Trophoblast cell (in vitro differentiated cells and primary cell): ENCODE data around the gene IFNL4.
"Not testable (repeated sequence)": the region's sequence is repeated elsewhere in the genome, so short reads cannot be mapped to it uniquely, and the experiment has no call there.

ENCODE experiments used
- DNase-seq, 2 donors: peaks; one replicate each; pipeline ENCODE4 v3.0.0-alpha.2; 2016
- H2AFZ ChIP-seq: 2 replicates; pipeline ENCODE4 v1.6.1; 2013; ENCODE audit warnings: low read length, moderate library complexity, mild to moderate bottlenecking; ENCODE audit not compliant: insufficient read depth, poor library complexity
- H2AK5ac ChIP-seq: 2 replicates; pipeline ENCODE4 v1.6.1; 2013; ENCODE audit warnings: mild to moderate bottlenecking, low read length
- H2BK120ac ChIP-seq: 2 replicates; pipeline ENCODE4 v1.6.1; 2013; ENCODE audit warnings: low read length, mild to moderate bottlenecking, moderate library complexity; ENCODE audit not compliant: insufficient read depth, poor library complexity
- H2BK12ac ChIP-seq: 2 replicates; pipeline ENCODE4 v1.6.1; 2013; ENCODE audit warnings: mild to moderate bottlenecking, low read length, moderate library complexity
- H2BK5ac ChIP-seq: 2 replicates; pipeline ENCODE4 v1.6.1; 2013; ENCODE audit warnings: low read length, low read depth, moderate library complexity, mild to moderate bottlenecking; ENCODE audit not compliant: poor library complexity
- H3K14ac ChIP-seq: 2 replicates; pipeline ENCODE4 v1.6.1; 2013; ENCODE audit warnings: mild to moderate bottlenecking, low read length
- H3K18ac ChIP-seq: 2 replicates; pipeline ENCODE4 v1.6.1; 2013; ENCODE audit warnings: mild to moderate bottlenecking, low read length
- H3K23ac ChIP-seq: 2 replicates; pipeline ENCODE4 v1.6.1; 2013; ENCODE audit warnings: low read length
- H3K27ac ChIP-seq: 2 replicates; pipeline ENCODE4 v1.5.1; 2013; ENCODE audit warnings: low read depth, mild to moderate bottlenecking, inconsistent platforms, low read length, moderate library complexity
- H3K27me3 ChIP-seq: 2 replicates; pipeline ENCODE4 v1.6.1; 2013; ENCODE audit warnings: inconsistent platforms, mild to moderate bottlenecking, low read length, moderate library complexity; ENCODE audit not compliant: insufficient read depth
- H3K36me3 ChIP-seq, 2 experiments: 1 replicate in 1 of 2; 2 replicates in 1 of 2; pipeline ENCODE4 v1.6.1; 2013; ENCODE audit warnings: low read length in 2 of 2, mild to moderate bottlenecking in 2 of 2, moderate library complexity in 1 of 2; ENCODE audit not compliant: insufficient read depth in 2 of 2, control insufficient read depth in 1 of 2
- H3K4ac ChIP-seq: 2 replicates; pipeline ENCODE4 v1.6.1; 2013; ENCODE audit warnings: low read depth, mild to moderate bottlenecking, low read length, moderate library complexity
- H3K4me1 ChIP-seq, 2 experiments: 1 replicate in 1 of 2; 2 replicates in 1 of 2; pipeline ENCODE4 v1.6.1; 2013; ENCODE audit warnings: low read length in 2 of 2, mild to moderate bottlenecking in 2 of 2, moderate library complexity in 1 of 2; ENCODE audit not compliant: insufficient read depth in 2 of 2, control insufficient read depth in 1 of 2
- H3K4me2 ChIP-seq: 2 replicates; pipeline ENCODE4 v1.6.1; 2013; ENCODE audit warnings: inconsistent platforms, mild to moderate bottlenecking, low read length, moderate library complexity
- H3K4me3 ChIP-seq: 2 replicates; pipeline ENCODE4 v1.5.1; 2013; ENCODE audit warnings: mild to moderate bottlenecking, low read depth, low read length, inconsistent platforms
- H3K79me1 ChIP-seq: one replicate; pipeline ENCODE4 v1.6.1; 2013; ENCODE audit warnings: low read length
- H3K79me2 ChIP-seq: 2 replicates; pipeline ENCODE4 v1.6.1; 2013; ENCODE audit warnings: low read length, mild to moderate bottlenecking; ENCODE audit not compliant: control insufficient read depth, insufficient read depth, poor library complexity
- H3K9ac ChIP-seq: 2 replicates; pipeline ENCODE4 v1.6.1; 2013; ENCODE audit warnings: mild to moderate bottlenecking, low read length
- H3K9me3 ChIP-seq: 2 replicates; pipeline ENCODE4 v1.6.1; 2013; ENCODE audit warnings: low read depth, mild to moderate bottlenecking, control low read depth, inconsistent platforms, low read length; ENCODE audit not compliant: insufficient read depth
- H4K12ac ChIP-seq: 2 replicates; pipeline ENCODE4 v1.6.1; 2013; ENCODE audit warnings: low read depth, mild to moderate bottlenecking, low read length, moderate library complexity
- H4K8ac ChIP-seq: 2 replicates; pipeline ENCODE4 v1.6.1; 2013; ENCODE audit warnings: low read depth, mild to moderate bottlenecking, low read length, moderate library complexity
- H4K91ac ChIP-seq: one replicate; pipeline ENCODE4 v1.6.1; 2013; ENCODE audit warnings: low read depth, mild to moderate bottlenecking, low read length, moderate library complexity
- WGBS: extraction: QIAGEN DNeasy Blood & Tissue Kit; methylation state at CpG from one replicate; pipeline ENCODE4 v1.1.7; 2013; ENCODE audit warnings: missing lambda C conversion rate; ENCODE audit not compliant: insufficient read length, insufficient coverage; ENCODE audit errors: extremely low coverage; 5-methylcytosine and 5-hydroxymethylcytosine counted together

IFNL4 gene

DNA sequence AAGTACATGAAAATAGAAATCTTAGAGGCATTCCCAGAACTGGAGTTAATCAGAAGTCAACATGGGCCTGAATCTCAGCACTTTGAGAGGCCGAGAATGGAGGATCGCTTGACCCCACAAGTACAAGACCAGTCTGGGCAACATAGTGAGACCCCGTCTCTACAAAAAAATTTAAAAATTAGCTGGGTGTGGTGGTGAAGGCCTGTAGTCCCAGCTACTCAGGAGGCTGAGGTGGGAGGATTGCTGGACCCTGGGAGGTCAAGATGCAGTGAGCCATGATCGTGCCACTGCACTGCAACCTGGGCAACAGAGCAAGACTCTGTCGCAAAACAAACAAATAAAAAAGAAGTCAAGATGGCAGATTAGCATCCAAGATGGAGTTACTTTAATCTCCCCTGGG lies 28.1 kb upstream of the IFNL4 start:
- no peaks in the 10 kb centered on the region for H3K79me1 ChIP-seq

DNA sequence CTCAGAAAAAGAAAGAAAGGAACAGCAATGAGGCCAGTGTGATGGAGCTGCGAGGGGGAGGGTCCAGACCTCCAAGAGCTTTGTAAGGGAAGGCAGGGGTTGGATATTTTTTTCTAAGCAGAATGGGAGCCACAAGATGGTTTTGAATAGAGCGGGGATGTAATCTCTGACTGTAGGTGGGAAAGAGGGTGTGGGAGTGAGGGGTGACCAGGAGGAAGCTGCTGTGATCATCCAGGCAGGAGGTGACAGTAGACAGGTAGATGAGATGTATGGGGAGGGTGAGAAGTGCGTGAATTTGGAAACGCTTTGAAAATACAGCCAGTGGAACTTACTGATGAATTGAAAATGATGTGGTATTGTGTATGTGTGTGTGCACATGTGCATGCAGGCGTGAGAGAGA lies 26.9 kb upstream of the IFNL4 start:
- Histone ChIP-seq H3K9ac (no peak overlapping the region), H3K79me1 (no peaks in the 10 kb centered on the region), H3K79me2 (no peaks in the 10 kb centered on the region), H2AK5ac (no peak overlapping the region), H4K91ac (no peak overlapping the region), H2BK120ac (no peak overlapping the region), H3K23ac (no peak overlapping the region), H3K18ac (no peak overlapping the region), H3K4me1 (no peaks in the 10 kb centered on the region), H3K4me3 (no peak overlapping the region), H2BK5ac (no peak overlapping the region), H3K27me3 (peaks cover 2% of the 10 kb centered on the region), H2BK12ac (no peak overlapping the region), H3K9me3 (no peaks in the 10 kb centered on the region), H3K27ac (no peak overlapping the region), H4K12ac (no peak overlapping the region), H4K8ac (no peak overlapping the region), H3K14ac (no peak overlapping the region), H3K4me2 (no peak overlapping the region), H3K4ac (no peak overlapping the region), H2AFZ (no peak overlapping the region), H3K36me3 (no peaks in the 10 kb centered on the region)
- WGBS: no CpG with 5 or more reads among the region's 5 CpGs
- no peak for DNase-seq

More for the DNA sequence above, 28.1 kb upstream of the IFNL4 start:
- H4K8ac ChIP-seq: no peak overlapping the region
- no peaks in the 10 kb centered on the region for H3K27me3 ChIP-seq
- H3K4ac ChIP-seq: no peak overlapping the region
- no peak overlapping the region for H3K23ac ChIP-seq
- H3K79me2 ChIP-seq: no peaks in the 10 kb centered on the region
- H3K9me3 ChIP-seq: no peaks in the 10 kb centered on the region
- H3K36me3 ChIP-seq: no peaks in the 10 kb centered on the region
- H2AFZ ChIP-seq: no peak overlapping the region
- no peak overlapping the region for H3K9ac ChIP-seq
- no peak overlapping the region for H2AK5ac ChIP-seq
- H2BK5ac ChIP-seq: no peak overlapping the region
- no peak overlapping the region for H3K18ac ChIP-seq
- no CpG with 5 or more reads among the region's 5 CpGs for WGBS
- H4K91ac ChIP-seq: no peak overlapping the region
- no peak overlapping the region for H4K12ac ChIP-seq
- DNase-seq: no peak
- H3K27ac ChIP-seq: no peak overlapping the region
- H3K4me1 ChIP-seq: no peaks in the 10 kb centered on the region
- H2BK12ac ChIP-seq: no peak overlapping the region
- H3K14ac ChIP-seq: no peak overlapping the region
- no peak overlapping the region for H3K4me2 ChIP-seq
- no peak overlapping the region for H3K4me3 ChIP-seq
- H2BK120ac ChIP-seq: no peak overlapping the region

DNA sequence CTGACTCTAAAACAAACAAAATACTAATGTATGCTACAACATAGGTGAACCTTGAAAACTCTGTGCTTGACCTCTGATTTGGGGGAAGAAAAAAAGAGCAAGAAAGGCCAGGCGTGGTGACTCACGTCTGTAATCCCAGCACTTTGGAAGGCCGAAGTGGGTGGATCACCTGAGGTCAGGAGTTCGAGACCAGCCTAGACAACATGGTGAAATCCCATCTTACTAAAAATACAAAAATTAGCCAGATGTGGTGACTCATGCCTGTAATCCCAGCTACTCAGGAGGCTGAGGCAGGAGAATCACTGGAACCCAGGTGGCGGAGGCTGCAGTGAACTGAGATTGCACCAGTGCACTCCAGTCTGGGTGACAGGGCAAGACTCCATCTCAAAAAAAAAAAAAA lies 25.2 kb upstream of the IFNL4 start:
- DNase-seq, H4K12ac ChIP-seq, H3K79me1 ChIP-seq, H2AK5ac ChIP-seq, H3K9me3 ChIP-seq, H2BK12ac ChIP-seq, H4K8ac ChIP-seq, H3K4me3 ChIP-seq, H3K4me2 ChIP-seq, H3K36me3 ChIP-seq, H2BK120ac ChIP-seq, H3K23ac ChIP-seq, H3K4me1 ChIP-seq, H3K9ac ChIP-seq, H3K18ac ChIP-seq, H3K27ac ChIP-seq, H3K4ac ChIP-seq, H3K79me2 ChIP-seq, H4K91ac ChIP-seq, H3K14ac ChIP-seq, H3K27me3 ChIP-seq, H2BK5ac ChIP-seq, H2AFZ ChIP-seq: not testable (repeated sequence)
- no CpG with 5 or more reads among the region's 5 CpGs for WGBS

DNA sequence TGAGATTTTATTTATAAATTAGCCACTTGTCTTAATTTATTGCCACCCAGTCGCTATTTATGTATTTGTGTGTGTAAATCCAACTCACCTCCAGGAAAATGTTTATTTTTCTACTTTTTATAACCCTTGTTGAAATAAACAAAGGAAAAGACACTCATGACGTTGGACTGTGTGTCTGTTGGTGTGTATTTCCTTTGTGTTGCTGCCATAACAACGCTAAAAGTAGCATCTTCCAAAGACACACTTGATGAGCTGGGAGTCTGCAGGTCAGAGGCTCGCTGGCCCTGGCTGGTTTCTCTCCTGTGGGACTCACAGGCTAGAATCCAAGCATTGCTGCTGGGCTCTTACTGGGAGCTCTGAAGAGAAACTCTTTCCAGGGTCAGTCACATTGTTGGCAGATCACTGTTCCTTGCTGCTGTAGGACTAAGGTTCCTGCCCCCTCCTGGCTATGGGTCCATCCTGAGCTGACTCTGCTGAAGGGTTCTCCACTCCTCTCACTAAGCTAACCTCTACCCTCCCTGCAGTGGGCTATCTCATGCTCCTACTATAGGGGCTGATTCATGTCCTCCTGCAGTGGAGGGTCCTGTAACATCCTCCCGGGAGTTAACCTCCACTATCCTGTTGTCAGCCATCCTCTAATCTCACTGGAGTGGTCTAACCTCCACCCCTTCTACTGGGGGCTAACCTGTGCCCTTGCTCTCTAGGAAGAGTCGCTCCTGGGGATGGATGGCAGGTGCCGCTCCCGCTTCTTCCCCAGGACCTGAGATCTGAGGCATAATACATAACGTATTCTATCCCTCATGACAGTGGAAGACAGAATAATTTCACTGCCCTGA lies 21.6 kb upstream of the IFNL4 start:
- Histone ChIP-seq H3K4ac (no peak overlapping the region), H3K4me1 (no peaks in the 10 kb centered on the region), H3K27me3 (peaks cover 10% of the 10 kb centered on the region), H3K4me2 (no peak overlapping the region), H3K4me3 (no peak overlapping the region), H2BK5ac (no peak overlapping the region), H3K36me3 (no peaks in the 10 kb centered on the region), H3K9me3 (peaks cover 5% of the 10 kb centered on the region), H3K79me1 (no peaks in the 10 kb centered on the region), H4K91ac (no peak overlapping the region), H3K23ac (no peak overlapping the region), H4K12ac (no peak overlapping the region), H3K27ac (no peak overlapping the region), H2AFZ (no peak overlapping the region), H3K14ac (no peak overlapping the region), H3K79me2 (no peaks in the 10 kb centered on the region), H4K8ac (no peak overlapping the region), H2BK120ac (no peak overlapping the region), H3K9ac (no peak overlapping the region), H3K18ac (no peak overlapping the region), H2AK5ac (no peak overlapping the region), H2BK12ac (no peak overlapping the region)
- DNase-seq: no peak
- WGBS: no CpG with 5 or more reads among the region's 9 CpGs
